CD14-positive monocyte (primary cell): ENCODE data around the gene ITPRIPL1. TPM values are rescaled to one million over a fixed set of nuclear protein-coding genes. Genes with fewer than 3 reads are reported as not detected.
A peak's percentile ranks its signal among the peaks of the same experiment; 100 is the strongest.
"Not testable (repeated sequence)": the region's sequence is repeated elsewhere in the genome, so short reads cannot be mapped to it uniquely, and the experiment has no call there.

Experiments used
- DNase-seq, 3 donors: peaks; one replicate each; pipeline ENCODE4 v3.0.0-alpha.2; 2011 to 2022
- H2AFZ ChIP-seq: 2 replicates; pipeline ENCODE4 v1.6.0; 2012; ENCODE audit warnings: mild to moderate bottlenecking, low read depth, low read length, inconsistent platforms; ENCODE audit not compliant: insufficient read depth, poor library complexity, severe bottlenecking
- H3K27ac ChIP-seq, 2 donors: 1 replicate in 1 of 2; 2 replicates in 1 of 2; pipeline ENCODE4 v1.5.1; 2012 to 2013; ENCODE audit warnings: low read length in 2 of 2, control low read depth in 1 of 2, inconsistent platforms in 1 of 2, low read depth in 1 of 2, mild to moderate bottlenecking in 1 of 2
- H3K27me3 ChIP-seq, 2 donors: one replicate each; pipeline versions ENCODE4 v1.6.0 to v1.6.1; 2011 to 2013; ENCODE audit warnings: low read length in 2 of 2; ENCODE audit not compliant: control insufficient read depth in 2 of 2, insufficient read depth in 2 of 2
- H3K36me3 ChIP-seq, 2 donors: replicated peaks in 1 of 2; 1 replicate in 1 of 2; 2 replicates in 1 of 2; pipeline versions ENCODE4 v1.5.1 to v1.6.1; 2012 to 2013; ENCODE audit warnings: low read length in 2 of 2, control low read depth in 1 of 2, inconsistent platforms in 1 of 2, mild to moderate bottlenecking in 1 of 2; ENCODE audit not compliant: insufficient read depth in 2 of 2, control insufficient read depth in 1 of 2
- H3K4me1 ChIP-seq, 2 donors: 1 replicate in 1 of 2; 2 replicates in 1 of 2; pipeline versions ENCODE4 v1.5.1 to v1.6.1; 2012 to 2013; ENCODE audit warnings: low read length in 2 of 2, control low read depth in 1 of 2, inconsistent platforms in 1 of 2, mild to moderate bottlenecking in 1 of 2, moderate library complexity in 1 of 2; ENCODE audit not compliant: insufficient read depth in 2 of 2, control insufficient read depth in 1 of 2
- H3K4me2 ChIP-seq: replicated peaks from 2 replicates; pipeline ENCODE3; 2012; ENCODE audit warnings: low read length, moderate library complexity, mild to moderate bottlenecking; ENCODE audit not compliant: poor library complexity, severe bottlenecking; ENCODE audit errors: extremely low read depth
- H3K4me3 ChIP-seq, 3 experiments: fragments of 200-600 bp in 1 of 3; sonication (generic) in 1 of 3; replicated peaks in 1 of 3; 1 replicate in 2 of 3; 2 replicates in 1 of 3; pipeline ENCODE4 v1.5.1; 2011 to 2013; ENCODE audit warnings: low read length in 3 of 3, mild to moderate bottlenecking in 3 of 3, control low read depth in 2 of 3, low read depth in 2 of 3, inconsistent platforms in 1 of 3, moderate library complexity in 1 of 3
- H3K79me2 ChIP-seq: 2 replicates; pipeline ENCODE4 v1.6.0; 2012; ENCODE audit warnings: mild to moderate bottlenecking, control low read depth, inconsistent platforms, low read length, moderate library complexity; ENCODE audit not compliant: insufficient read depth
- H3K9ac ChIP-seq: 2 replicates; pipeline ENCODE4 v1.6.0; 2017; ENCODE audit warnings: low read length, mild to moderate bottlenecking; ENCODE audit not compliant: insufficient read depth, poor library complexity, severe bottlenecking
- H3K9me3 ChIP-seq, 2 donors: replicated peaks in 1 of 2; 1 replicate in 1 of 2; 2 replicates in 1 of 2; pipeline versions ENCODE4 v1.5.1 to v1.6.1; 2012 to 2013; ENCODE audit warnings: low read length in 2 of 2, control low read depth in 1 of 2; ENCODE audit not compliant: control insufficient read depth in 1 of 2, insufficient read depth in 1 of 2
- H4K20me1 ChIP-seq: 2 replicates; pipeline ENCODE4 v1.6.0; 2012; ENCODE audit warnings: mild to moderate bottlenecking, low read length, control low read depth, moderate library complexity; ENCODE audit not compliant: insufficient read depth
- H3K27ac Mint-ChIP-seq, 7 donors: one replicate each; pipeline ENCODE4 v1.8.0; 2020; ENCODE audit warnings: mild to moderate bottlenecking in 7 of 7, mixed read lengths in 7 of 7, moderate library complexity in 6 of 7, inconsistent platforms in 2 of 7
- H3K27me3 Mint-ChIP-seq, 3 donors: one replicate each; pipeline ENCODE4 v1.8.0; 2021 to 2022; ENCODE audit warnings: low read depth in 3 of 3, mild to moderate bottlenecking in 3 of 3, mixed read lengths in 3 of 3, moderate library complexity in 3 of 3, inconsistent platforms in 1 of 3
- H3K36me3 Mint-ChIP-seq, 2 donors: one replicate each; pipeline ENCODE4 v1.8.0; 2020; ENCODE audit warnings: mixed read lengths in 2 of 2, inconsistent platforms in 1 of 2, mild to moderate bottlenecking in 1 of 2
- H3K4me1 Mint-ChIP-seq: one replicate; pipeline ENCODE4 v1.8.0; 2020; ENCODE audit warnings: mild to moderate bottlenecking, mixed read lengths
- H3K4me3 Mint-ChIP-seq, 2 donors: one replicate each; pipeline ENCODE4 v1.8.0; 2020; ENCODE audit warnings: mild to moderate bottlenecking in 2 of 2, mixed read lengths in 2 of 2, moderate library complexity in 1 of 2
- H3K9me3 Mint-ChIP-seq, 7 donors: one replicate each; pipeline ENCODE4 v1.8.0; 2020 to 2022; ENCODE audit warnings: mixed read lengths in 7 of 7, mild to moderate bottlenecking in 6 of 7, moderate library complexity in 6 of 7, inconsistent platforms in 2 of 7
- CTCF ChIP-seq: fragments of 200-600 bp; IDR thresholded peaks from one replicate; pipeline ENCODE4 v1.8.0; 2022; ENCODE audit warnings: antibody characterized with exemption, mild to moderate bottlenecking
- WGBS: methylation state at CpG from one replicate; pipeline ENCODE4 v1.1.5; 2013; ENCODE audit warnings: missing lambda C conversion rate; ENCODE audit not compliant: insufficient coverage; 5-methylcytosine and 5-hydroxymethylcytosine counted together
- intact Hi-C, 2 donors: fragments of 100-400 bp; cut with micrococcal nuclease; formaldehyde crosslinking; loops; one replicate each; pipeline versions ENCODE4 v1.15.0 to v1.15.1; 2023
- polyA plus RNA-seq, 3 donors: library from polyadenylated mRNA; depleted of rRNA in 1 of 3; unstranded in 2 of 3; stranded (reverse) in 1 of 3; fragments of 300-500 nt in 2 of 3; fragments of >200 nt in 1 of 3; fragmentation: Illumina TruSeq in 2 of 3; gene quantifications; 1 replicate in 2 of 3; 2 replicates in 1 of 3; pipeline ENCODE4 v1.2.3, GENCODE V29; 2012 to 2021

ITPRIPL1 gene
- polyA plus RNA-seq, 3 donors = 0.18 to 0.50 (median 0.39) TPM

- no peaks in the 10 kb centered on the region for H4K20me1 ChIP-seq
- H3K27me3 ChIP-seq = no peaks in the 10 kb centered on the region
- no peak overlapping the region for H3K9ac ChIP-seq
- no peak overlapping the region for H3K27ac ChIP-seq
- no peaks in the 10 kb centered on the region for H3K79me2 ChIP-seq
- H3K4me1 ChIP-seq = no peaks in the 10 kb centered on the region
- 61% methylated on average over 5 of the region's 5 CpGs for WGBS
- H3K36me3 Mint-ChIP-seq = peaks cover 92 to 99% of the 10 kb centered on the region in 2 donors
- no peak overlapping the region for H2AFZ ChIP-seq
- no peak overlapping the region for H3K4me2 ChIP-seq
- peak overlapping the region in 1 of 7 donors; percentile 15 for H3K27ac Mint-ChIP-seq
- peaks cover 0 to 2% (median 0%) of the 10 kb centered on the region in 7 donors for H3K9me3 Mint-ChIP-seq
- H3K27me3 Mint-ChIP-seq = no peaks in the 10 kb centered on the region
- no peaks in the 10 kb centered on the region for H3K9me3 ChIP-seq
- H3K4me3 Mint-ChIP-seq = no peak overlapping the region
- intact Hi-C loops = no loop called here
- no peak for TF ChIP-seq CTCF
- peaks cover 96 to 100% of the 10 kb centered on the region in 2 donors for H3K36me3 ChIP-seq
- no peak overlapping the region for H3K4me3 ChIP-seq
- H3K4me1 Mint-ChIP-seq = no peaks in the 10 kb centered on the region
- DNase-seq = no peak
These were observed 33.4 kb upstream of the ITPRIPL1 start for GRCh38 chr2:96291751-96292150.

GRCh38 chr2:96294271-96294670, 30.8 kb upstream of the ITPRIPL1 start:
- peak overlapping the region in 1 of 7 donors; percentile 20 for H3K27ac Mint-ChIP-seq
- H3K27me3 ChIP-seq = not testable (repeated sequence)

More at GRCh38 chr2:96294271-96294670, 30.8 kb upstream of the ITPRIPL1 start:
- H3K4me2 ChIP-seq, H3K9me3 ChIP-seq, H3K27me3 Mint-ChIP-seq, H3K4me1 ChIP-seq, H3K9me3 Mint-ChIP-seq, DNase-seq, H4K20me1 ChIP-seq, H3K4me3 Mint-ChIP-seq, H3K79me2 ChIP-seq, H3K9ac ChIP-seq, H3K4me1 Mint-ChIP-seq, H3K27ac ChIP-seq, intact Hi-C loops, H2AFZ ChIP-seq, H3K4me3 ChIP-seq: not testable (repeated sequence)
- WGBS = 87% methylated on average over 7 of the region's 8 CpGs
- H3K36me3 ChIP-seq = peaks cover 96 to 100% of the 10 kb centered on the region in 2 donors
- H3K36me3 Mint-ChIP-seq = peaks cover 92 to 98% of the 10 kb centered on the region in 2 donors
